GM21737 (cell line): ENCODE data around the gene PPM1E.

Experiments
- ATAC-seq: cut with Tn5 transposase; IDR thresholded peaks from one replicate; pipeline ENCODE4 v1.9.1; 2021; ENCODE audit warnings: mild to moderate bottlenecking, moderate library complexity; ENCODE audit not compliant: unreplicated experiment

Gene PPM1E

DNA sequence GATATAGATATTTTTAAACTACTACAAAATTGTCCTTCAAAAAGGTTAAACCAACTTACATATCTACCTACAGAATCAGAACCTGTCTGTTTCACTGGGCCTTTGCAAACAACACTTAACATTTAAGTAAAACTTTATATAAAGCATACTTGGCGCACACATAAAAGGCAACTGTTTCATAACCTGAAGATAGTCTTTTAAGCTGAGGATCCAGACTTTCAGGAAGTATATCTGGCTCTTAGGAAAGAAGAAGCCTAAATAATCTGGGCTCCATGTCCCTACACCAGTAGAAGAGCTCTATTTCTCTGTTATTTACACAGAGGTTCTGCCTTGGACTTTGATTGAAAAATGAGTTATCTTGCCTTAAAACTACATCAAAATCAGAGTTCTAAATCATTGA, 275.2 kb downstream of the PPM1E start:
- no peak for ATAC-seq
